Stimulated activated CD8-positive, alpha-beta memory T cell treated with anti-CD3 and anti-CD28 coated beads, Interleukin-15, amount 100 ng/mL, for 4 hours (primary cell): Measurements from ENCODE around the gene BSG.

Source experiments
- DNase-seq, 2 donors: peaks; one replicate each; pipeline ENCODE4 v3.0.0-alpha.2; 2020; ENCODE audit warnings: low read depth in 2 of 2

The BSG gene

GRCh38 chr19:572140-572742, at the start of gene BSG:
Gene BSG, plus strand, starts transcription at chr19:572596. Its CDS starts 39 bp downstream, at chr19:572635.
- DNase-seq = peak; percentile 97

DNA sequence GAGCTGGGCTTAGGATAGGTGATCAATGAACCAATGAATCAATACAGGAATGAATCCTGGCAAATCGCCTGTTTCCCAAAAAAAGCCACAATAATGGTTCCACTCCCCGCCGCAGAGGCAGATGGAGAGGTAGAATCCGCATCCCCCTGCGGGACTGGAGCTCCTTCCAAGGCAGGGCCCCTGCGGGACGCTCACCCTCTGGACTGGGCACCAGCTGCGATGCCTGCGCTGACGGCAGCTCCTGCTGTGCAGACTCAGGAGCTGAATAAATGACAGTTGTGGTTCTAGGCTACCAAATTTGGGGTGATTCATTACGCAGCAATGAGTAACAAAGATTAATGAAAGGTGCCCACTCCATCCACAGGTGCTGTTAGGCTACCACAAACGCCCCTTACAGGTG, 49.7 kb upstream of the BSG start:
- DNase-seq = no peak

DNA sequence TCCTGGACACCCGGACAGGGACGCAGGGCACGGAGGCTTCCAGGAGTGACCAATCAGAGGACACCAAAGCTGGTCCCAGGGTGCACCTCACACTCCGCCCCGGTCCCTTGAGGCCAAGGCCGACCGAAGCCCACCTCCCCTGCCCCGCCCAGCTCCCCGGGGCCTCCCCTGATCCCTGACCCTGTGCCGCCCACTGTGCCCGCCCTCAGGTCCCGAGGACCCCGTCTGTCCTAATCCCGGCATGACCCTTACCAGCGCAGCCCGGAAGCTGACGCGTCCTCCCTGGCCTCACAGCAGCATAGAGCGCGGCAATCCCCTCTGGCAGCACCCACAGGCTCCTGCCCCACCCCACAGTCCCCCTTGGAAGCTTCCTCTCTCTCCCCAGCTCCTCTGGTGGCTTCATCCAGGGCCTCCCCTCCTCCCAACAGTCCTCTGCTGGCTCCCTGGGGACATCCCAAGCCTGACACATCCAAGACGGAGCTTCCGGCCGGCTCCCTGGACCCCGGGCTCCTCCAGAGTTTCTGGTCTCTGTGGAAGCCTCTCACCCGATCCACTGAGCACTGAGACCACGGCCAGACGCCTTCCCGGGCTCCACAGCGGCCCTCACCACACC, 48.2 kb upstream of the BSG start:
- DNase-seq = no peak

- DNase-seq = no peak
Measured at GRCh38 chr19:525029-525428, 47.4 kb upstream of the BSG start.

DNA sequence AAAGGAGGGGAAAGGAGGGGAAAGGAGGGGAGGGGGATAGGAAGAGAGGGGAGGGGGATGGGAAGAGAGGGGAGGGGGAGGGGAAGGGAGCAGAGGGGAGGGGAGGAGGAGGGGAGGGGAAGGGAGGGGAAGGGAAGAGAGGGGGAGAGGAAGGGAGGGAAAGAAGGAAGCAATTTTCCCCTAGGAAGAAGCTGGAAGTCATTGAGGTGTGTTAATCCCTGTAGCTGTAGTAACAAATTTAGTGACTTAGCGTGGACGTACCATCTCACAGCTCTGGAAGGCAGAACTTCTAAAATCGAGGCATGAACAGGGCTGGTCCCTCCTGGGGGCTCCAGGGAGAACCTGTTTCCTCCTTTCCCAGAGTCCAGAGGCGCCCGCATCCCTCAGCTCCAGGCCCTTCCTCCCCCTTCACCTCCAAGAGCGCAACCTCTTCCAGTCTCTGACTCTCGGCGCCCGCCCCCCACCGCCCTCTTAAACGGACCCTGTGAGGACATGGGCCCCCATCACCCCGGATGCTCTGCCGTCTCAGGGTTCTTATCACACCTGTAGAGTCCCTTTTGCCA, 46.5 kb upstream of the BSG start:
- no peak for DNase-seq

GRCh38 chr19:530134-531008, 42.0 kb upstream of the BSG start:
- no peak for DNase-seq

- DNase-seq = peak; percentile 64 to 76
Measured at GRCh38 chr19:531009-531752, 41.2 kb upstream of the BSG start.

DNA sequence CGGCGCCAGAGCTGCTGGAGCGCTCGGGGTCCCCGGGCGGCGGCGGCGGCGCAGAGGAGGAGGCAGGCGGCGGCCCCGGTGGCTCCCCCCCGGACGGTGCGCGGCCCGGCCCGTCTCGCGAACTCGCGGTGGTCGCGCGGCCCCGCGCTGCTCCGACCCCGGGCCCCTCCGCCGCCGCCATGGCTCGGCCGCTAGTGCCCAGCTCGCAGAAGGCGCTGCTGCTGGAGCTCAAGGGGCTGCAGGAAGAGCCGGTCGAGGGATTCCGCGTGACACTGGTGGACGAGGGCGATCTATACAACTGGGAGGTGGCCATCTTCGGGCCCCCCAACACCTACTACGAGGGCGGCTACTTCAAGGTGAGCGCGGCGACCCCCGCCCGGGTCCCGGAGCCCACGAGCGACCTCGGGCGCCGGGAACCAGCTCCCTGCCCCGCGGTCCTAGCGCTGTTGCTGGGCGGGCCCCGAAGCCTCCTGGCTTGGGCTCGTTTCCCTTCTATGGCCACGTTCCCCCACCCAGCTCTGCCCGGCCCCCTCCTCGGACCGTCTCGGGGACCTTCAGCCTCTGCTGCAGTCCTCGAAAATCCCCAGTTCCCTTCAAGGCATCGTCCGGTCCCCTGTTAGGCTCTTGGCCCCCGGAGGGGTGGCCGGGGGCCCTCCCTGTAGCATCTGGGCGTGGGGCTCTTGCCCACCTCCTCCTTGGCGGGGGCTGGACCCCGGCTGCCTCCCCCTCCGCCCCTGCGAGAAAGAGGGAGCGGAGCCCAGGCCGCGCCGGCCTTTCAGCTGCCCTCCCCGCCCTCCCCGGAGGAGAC, 40.4 kb upstream of the BSG start, which contains the start of gene CDC34:
TSS of gene CDC34 (plus strand) at position 8 of the 808 bp plus-strand sequence. CDS start at position 180, 172 bp downstream.
- DNase-seq = no peak

GRCh38 chr19:532561-533363, 39.6 kb upstream of the BSG start:
- no peak for DNase-seq

GRCh38 chr19:533364-534058, 38.9 kb upstream of the BSG start:
- no peak for DNase-seq

- no peak for DNase-seq
Measured at GRCh38 chr19:534088-534487, 38.3 kb upstream of the BSG start.

DNA sequence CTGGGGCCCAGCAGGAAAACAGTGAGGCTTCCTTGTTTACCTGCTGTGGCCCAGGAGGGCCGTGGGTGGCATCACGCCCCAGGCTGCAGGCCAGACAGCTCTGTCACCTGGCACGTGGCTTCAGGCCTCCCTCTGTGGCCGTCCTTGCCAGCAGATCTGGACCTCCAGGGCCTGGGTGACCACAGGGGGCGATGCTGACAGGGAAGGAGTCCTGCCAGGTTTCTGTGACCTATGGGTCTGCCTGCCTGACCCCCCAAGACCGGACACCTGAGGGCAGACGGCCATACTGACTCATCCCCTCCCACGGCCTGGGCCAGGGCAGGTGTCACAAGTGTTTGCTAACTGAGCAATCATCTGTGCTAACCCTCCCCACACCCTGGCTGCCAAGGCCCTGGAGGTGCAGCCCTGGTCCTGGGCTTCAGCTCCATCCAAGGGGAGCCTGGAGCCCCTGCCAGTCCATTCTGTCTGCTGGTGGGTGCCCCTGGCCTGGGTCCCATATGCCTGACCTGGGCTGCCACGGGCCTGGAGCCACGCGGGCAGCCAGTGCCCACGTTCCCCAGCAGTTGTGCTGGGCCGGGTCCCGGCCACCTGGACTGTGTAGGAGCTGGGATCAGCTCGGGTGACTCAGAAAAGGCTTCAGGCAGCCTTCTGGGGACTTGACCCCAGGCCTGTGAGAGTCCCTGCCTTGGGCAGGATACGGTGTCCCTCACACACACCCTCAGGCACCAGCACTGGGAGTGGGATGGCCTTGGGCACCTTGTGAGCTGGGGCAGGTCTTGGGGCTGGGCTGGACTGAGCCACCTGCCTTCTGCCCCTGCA, 37.2 kb upstream of the BSG start:
- no peak for DNase-seq

DNA sequence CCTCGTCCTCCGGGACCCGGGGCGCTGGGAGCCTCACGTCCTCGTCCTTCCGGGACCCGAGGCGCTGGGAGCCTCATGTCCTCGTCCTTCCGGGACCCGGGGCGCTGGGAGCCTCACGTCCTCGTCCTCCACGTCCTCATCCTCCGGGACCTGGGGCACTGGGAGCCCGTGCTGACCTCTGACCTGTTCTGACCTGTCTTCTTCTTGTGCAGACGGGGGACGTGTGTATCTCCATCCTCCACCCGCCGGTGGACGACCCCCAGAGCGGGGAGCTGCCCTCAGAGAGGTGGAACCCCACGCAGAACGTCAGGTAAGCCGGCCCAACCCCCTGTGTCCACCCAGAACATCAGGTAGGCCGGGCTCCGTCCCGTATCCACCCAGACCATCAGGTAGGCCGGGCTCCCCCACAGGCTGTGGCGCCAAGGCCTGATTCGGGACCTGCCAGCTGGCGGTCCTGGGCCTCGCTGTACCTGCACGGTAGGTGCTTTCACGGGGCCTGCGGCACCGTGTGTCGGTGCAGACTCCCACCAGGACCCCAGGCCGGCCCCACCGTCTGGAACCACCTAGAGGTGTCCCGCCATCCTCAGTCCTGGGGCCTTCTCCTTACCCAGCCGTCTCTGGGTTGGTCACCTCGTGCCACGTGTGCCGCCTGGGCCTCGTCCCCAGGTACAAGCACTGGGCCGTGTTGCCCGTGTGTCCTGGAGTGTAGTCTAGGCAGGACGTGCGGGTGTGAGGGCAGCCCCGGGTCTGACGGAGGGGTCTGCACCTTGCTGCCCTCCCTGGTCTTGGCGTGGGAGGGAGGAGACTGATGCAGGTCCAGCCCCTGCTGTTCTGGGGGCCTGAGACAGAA, 36.1 kb upstream of the BSG start:
- DNase-seq = no peak

GRCh38 chr19:536881-537404, 35.5 kb upstream of the BSG start:
- DNase-seq = no peak

- DNase-seq = no peak
Measured at GRCh38 chr19:538641-539428, 33.6 kb upstream of the BSG start.

DNA sequence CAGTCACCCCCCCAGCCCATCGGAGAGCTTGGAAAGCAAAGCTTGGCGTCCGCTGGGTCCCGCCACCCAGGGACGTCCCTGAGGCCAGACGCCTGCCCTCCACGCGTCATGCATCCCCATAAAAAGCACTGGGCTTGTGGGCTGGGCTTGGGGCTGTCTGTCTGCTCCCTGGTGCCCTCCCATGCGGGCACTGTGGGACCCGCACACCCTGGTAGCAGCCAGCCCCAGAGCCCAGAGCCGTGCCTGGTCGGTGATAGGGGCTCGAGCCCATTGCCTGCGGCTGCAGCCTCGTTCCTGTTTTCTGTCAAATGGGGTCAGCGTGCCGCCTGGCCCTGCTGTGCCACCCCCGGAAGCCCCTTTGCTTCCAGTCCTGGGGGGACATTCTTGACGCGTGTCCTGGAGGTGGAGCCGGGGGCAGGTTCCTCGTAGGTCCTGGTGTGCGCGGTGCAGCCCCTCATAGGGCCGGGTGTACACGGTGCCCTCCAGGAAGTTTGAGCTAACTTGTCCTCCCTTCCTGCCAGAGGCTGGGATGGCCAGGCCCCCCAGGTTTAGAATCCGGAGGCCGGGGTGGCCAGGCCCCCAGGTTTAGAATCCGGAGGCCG, 32.9 kb upstream of the BSG start:
- DNase-seq = no peak
